H1 (cell line): Measurements from ENCODE around the gene ADA. TPM values are rescaled to one million over a fixed set of nuclear protein-coding genes. Genes with fewer than 3 reads are reported as not detected.

Source experiments
- CTCF ChIA-PET: fragments of 300-600 bp; sonication (Branson Sonifier 250); formaldehyde crosslinking; loops from one replicate; lab custom pipeline; 2021; ENCODE audit not compliant: partially characterized antibody; lab: Charles Lee
- POLR2A ChIA-PET: fragments of 300-600 bp; sonication (Branson Sonifier 250); formaldehyde crosslinking; loops from one replicate; lab custom pipeline; 2021; ENCODE audit warnings: inconsistent platforms; ENCODE audit not compliant: partially characterized antibody; lab: Charles Lee
- DNase-seq, 2 experiments: peaks; one replicate each; pipeline versions ENCODE4 v3.0.0 to v3.0.0-alpha.2; 2010 to 2022; ENCODE audit warnings: low spot score in 2 of 2, low read depth in 1 of 2, mixed read lengths in 1 of 2
- FAIRE-seq: peaks from 2 replicates; lab custom pipeline; 2011; peaks lifted over from hg19 to GRCh38; lab: Jason Lieb, UNC
- H2AFZ ChIP-seq: 2 replicates; pipeline ENCODE4 v1.8.1; 2012; ENCODE audit warnings: low read length, inconsistent platforms
- H2AK5ac ChIP-seq: 2 replicates; pipeline ENCODE4 v1.6.1; 2013; ENCODE audit warnings: low read depth, low read length
- H2BK120ac ChIP-seq: replicated peaks from 2 replicates; pipeline ENCODE3; 2013; ENCODE audit warnings: low read depth, low read length, inconsistent platforms
- H2BK12ac ChIP-seq: 2 replicates; pipeline ENCODE4 v1.6.1; 2013; ENCODE audit warnings: low read depth, low read length
- H2BK15ac ChIP-seq: 2 replicates; pipeline ENCODE4 v1.6.1; 2013; ENCODE audit warnings: low read length
- H2BK20ac ChIP-seq: 2 replicates; pipeline ENCODE4 v1.6.1; 2013; ENCODE audit warnings: low read length
- H2BK5ac ChIP-seq: 2 replicates; pipeline ENCODE4 v1.6.1; 2013; ENCODE audit warnings: low read depth, low read length
- H3K14ac ChIP-seq: 2 replicates; pipeline ENCODE4 v1.6.1; 2013; ENCODE audit warnings: inconsistent platforms; ENCODE audit not compliant: insufficient read length
- H3K18ac ChIP-seq: 2 replicates; pipeline ENCODE4 v1.6.1; 2013; ENCODE audit warnings: low read length; ENCODE audit errors: extremely low read depth
- H3K23ac ChIP-seq: 2 replicates; pipeline ENCODE4 v1.6.1; 2013; ENCODE audit warnings: inconsistent platforms; ENCODE audit not compliant: insufficient read length
- H3K23me2 ChIP-seq: 2 replicates; pipeline ENCODE4 v1.6.1; 2013; ENCODE audit warnings: low read depth, low read length
- H3K27ac ChIP-seq: 2 replicates; pipeline ENCODE4 v1.6.1; 2011; ENCODE audit warnings: low read depth, low read length, inconsistent platforms
- H3K27me3 ChIP-seq, 4 experiments: replicated peaks in 1 of 4; 1 replicate in 1 of 4; 2 replicates in 3 of 4; pipeline versions ENCODE4 v1.6.1 to v1.8.1; 2011 to 2013; ENCODE audit warnings: low read length in 3 of 4, mild to moderate bottlenecking in 3 of 4, inconsistent platforms in 2 of 4, mixed read lengths in 2 of 4, moderate library complexity in 1 of 4; ENCODE audit not compliant: control insufficient read depth in 3 of 4, insufficient read depth in 3 of 4; ENCODE audit errors: extremely low read depth in 1 of 4
- H3K36me3 ChIP-seq, 4 experiments: 2 replicates each; pipeline versions ENCODE4 v1.6.1 to v1.8.1; 2011 to 2013; ENCODE audit warnings: mild to moderate bottlenecking in 4 of 4, low read length in 3 of 4, moderate library complexity in 2 of 4, control low read depth in 1 of 4, inconsistent platforms in 1 of 4; ENCODE audit not compliant: insufficient read depth in 4 of 4, control insufficient read depth in 2 of 4
- H3K4ac ChIP-seq: replicated peaks from 2 replicates; pipeline ENCODE3; 2013; ENCODE audit warnings: low read length, low read depth, mixed read lengths, inconsistent platforms; ENCODE audit not compliant: insufficient read length
- H3K4me1 ChIP-seq, 4 experiments: replicated peaks in 1 of 4; 1 replicate in 1 of 4; 2 replicates in 3 of 4; pipeline versions ENCODE4 v1.6.1 to v1.8.1; 2011 to 2013; ENCODE audit warnings: low read length in 3 of 4, inconsistent platforms in 2 of 4, mixed read lengths in 1 of 4; ENCODE audit not compliant: insufficient read depth in 4 of 4, control insufficient read depth in 3 of 4
- H3K4me2 ChIP-seq, 2 experiments: 2 replicates each; pipeline versions ENCODE4 v1.6.1 to v1.8.1; 2011 to 2013; ENCODE audit warnings: low read depth in 2 of 2, low read length in 2 of 2, control low read depth in 1 of 2, inconsistent platforms in 1 of 2, mild to moderate bottlenecking in 1 of 2; ENCODE audit not compliant: insufficient read depth in 1 of 2
- H3K4me3 ChIP-seq, 4 experiments: fragments of 200-600, 300-600 bp in 1 of 4; sonication (generic), shearing (Covaris generic), sonication (Bioruptor Twin) in 1 of 4; 2 replicates each; pipeline versions ENCODE4 v1.5.1 to v1.8.1; 2011 to 2016; ENCODE audit warnings: low read length in 4 of 4, low read depth in 3 of 4, control low read depth in 2 of 4, inconsistent platforms in 2 of 4, mild to moderate bottlenecking in 2 of 4, mixed read lengths in 1 of 4, moderate library complexity in 1 of 4; ENCODE audit not compliant: insufficient read depth in 2 of 4; ENCODE audit errors: extremely low read depth in 1 of 4
- H3K56ac ChIP-seq: replicated peaks from 2 replicates; pipeline ENCODE3; 2013; ENCODE audit warnings: low read depth, mild to moderate bottlenecking, mixed read lengths, low read length, inconsistent platforms; ENCODE audit not compliant: insufficient read length
- H3K79me1 ChIP-seq: 2 replicates; pipeline ENCODE4 v1.6.1; 2013; ENCODE audit warnings: low read depth, low read length, control low read depth
- H3K79me2 ChIP-seq, 2 experiments: 2 replicates each; pipeline versions ENCODE4 v1.6.1 to v1.8.1; 2012 to 2013; ENCODE audit warnings: low read length in 2 of 2, mild to moderate bottlenecking in 2 of 2, inconsistent platforms in 1 of 2; ENCODE audit not compliant: insufficient read depth in 2 of 2, control insufficient read depth in 1 of 2
- H3K9ac ChIP-seq, 4 experiments: replicated peaks in 1 of 4; 1 replicate in 1 of 4; 2 replicates in 3 of 4; pipeline versions ENCODE4 v1.6.1 to v1.8.1; 2011 to 2013; ENCODE audit warnings: low read depth in 3 of 4, low read length in 3 of 4, control low read depth in 2 of 4, mild to moderate bottlenecking in 2 of 4, moderate library complexity in 2 of 4, inconsistent platforms in 1 of 4; ENCODE audit errors: extremely low read depth in 1 of 4
- H3K9me3 ChIP-seq, 2 experiments: 2 replicates each; pipeline versions ENCODE4 v1.6.1 to v1.8.1; 2012 to 2013; ENCODE audit warnings: mild to moderate bottlenecking in 2 of 2, moderate library complexity in 2 of 2, control low read depth in 1 of 2, inconsistent platforms in 1 of 2, low read depth in 1 of 2, low read length in 1 of 2, mixed read lengths in 1 of 2; ENCODE audit not compliant: insufficient read depth in 2 of 2
- H4K20me1 ChIP-seq, 2 experiments: replicated peaks in 1 of 2; 2 replicates each; pipeline versions ENCODE3 to v1.8.1; 2011 to 2013; ENCODE audit warnings: inconsistent platforms in 2 of 2, low read length in 2 of 2, mild to moderate bottlenecking in 1 of 2; ENCODE audit not compliant: insufficient read depth in 2 of 2, control insufficient read depth in 1 of 2
- H4K5ac ChIP-seq: 2 replicates; pipeline ENCODE4 v1.6.1; 2013; ENCODE audit warnings: low read length, low read depth, mixed read lengths, inconsistent platforms; ENCODE audit not compliant: insufficient read length
- H4K8ac ChIP-seq: 2 replicates; pipeline ENCODE4 v1.8.0; 2013; ENCODE audit warnings: mild to moderate bottlenecking, moderate library complexity, low read length, inconsistent platforms; ENCODE audit not compliant: insufficient read depth; ENCODE audit errors: extremely low read depth
- H4K91ac ChIP-seq: replicated peaks from 2 replicates; pipeline ENCODE3; 2013; ENCODE audit warnings: low read length, mixed read lengths, inconsistent platforms; ENCODE audit not compliant: insufficient read length
- ATF2 ChIP-seq: IDR thresholded peaks from 2 replicates; pipeline ENCODE4 v1.6.1; 2012; ENCODE audit warnings: low read length, inconsistent platforms
- BRCA1 ChIP-seq: IDR thresholded peaks from 2 replicates; pipeline ENCODE4 v1.6.1; 2012; ENCODE audit warnings: low read depth, low read length, improper control_type of control experiment
- CBX8 ChIP-seq: fragments of 300-800, 300-1000 bp; sonication (generic); IDR thresholded peaks from 2 replicates; pipeline ENCODE4 v1.7.1; 2016; ENCODE audit warnings: low read depth, low read length, borderline replicate concordance
- CREB1 ChIP-seq: IDR thresholded peaks from 2 replicates; pipeline ENCODE4 v1.6.1; 2012; ENCODE audit warnings: inconsistent platforms
- EZH2 ChIP-seq: fragments of 200-600 bp; sonication (generic); IDR thresholded peaks from 2 replicates; pipeline ENCODE4 v1.7.1; 2012; ENCODE audit warnings: low read depth, mild to moderate bottlenecking, moderate library complexity, low read length, inconsistent platforms; ENCODE audit not compliant: severe bottlenecking
- GTF2F1 ChIP-seq: IDR thresholded peaks from 2 replicates; pipeline ENCODE4 v1.6.1; 2012; ENCODE audit warnings: low read depth, low read length, improper control_type of control experiment, borderline replicate concordance
- NRF1 ChIP-seq: IDR thresholded peaks from 2 replicates; pipeline ENCODE4 v1.6.1; 2011; ENCODE audit warnings: mild to moderate bottlenecking, low read depth, low read length, improper control_type of control experiment
- RAD21 ChIP-seq, 2 experiments: IDR thresholded peaks in 1 of 2; conservative IDR thresholded peaks in 1 of 2; 2 replicates each; pipeline ENCODE4 v1.6.1; 2011; ENCODE audit warnings: low read depth in 2 of 2, low read length in 2 of 2, improper control_type of control experiment in 1 of 2, inconsistent platforms in 1 of 2, mild to moderate bottlenecking in 1 of 2, moderate library complexity in 1 of 2
- RFX5 ChIP-seq: IDR thresholded peaks from 2 replicates; pipeline ENCODE4 v1.6.1; 2011; ENCODE audit warnings: low read depth, low read length, improper control_type of control experiment, borderline replicate concordance
- SAP30 ChIP-seq: fragments of 300-600 bp; sonication (generic); IDR thresholded peaks from 2 replicates; pipeline ENCODE4 v1.7.1; 2012; ENCODE audit warnings: low read length, moderate library complexity, mild to moderate bottlenecking, inconsistent platforms; ENCODE audit not compliant: insufficient read depth, insufficient replicate concordance
- SP1 ChIP-seq: IDR thresholded peaks from 2 replicates; pipeline ENCODE4 v1.6.1; 2011; ENCODE audit warnings: low read depth, low read length
- WGBS, 2 experiments: shearing (Covaris generic) in 1 of 2; methylation state at CpG; one replicate each; pipeline versions ENCODE4 v1.1.6 to v1.1.7; 2013 to 2015; ENCODE audit warnings: low lambda C conversion rate in 2 of 2, mixed read lengths in 2 of 2, inconsistent platforms in 1 of 2, low coverage in 1 of 2, missing lambda C conversion rate in 1 of 2; ENCODE audit not compliant: insufficient replicate concordance in 2 of 2, insufficient coverage in 1 of 2, insufficient read length in 1 of 2; ENCODE audit errors: extremely low coverage in 1 of 2, missing lambda C conversion rate in 1 of 2; 5-methylcytosine and 5-hydroxymethylcytosine counted together
- polyA plus RNA-seq, 7 experiments: library from polyadenylated mRNA; depleted of rRNA in 3 of 7; stranded (reverse) in 5 of 7; unstranded in 2 of 7; fragments of >200 nt in 5 of 7; fragments of 200-250 nt in 2 of 7; gene quantifications; 1 replicate in 5 of 7; 2 replicates in 1 of 7; 4 replicates in 1 of 7; pipeline versions ENCODE4 v1.2.1 to v1.2.3, GENCODE V29; 2011 to 2013; ENCODE audit warnings: missing spikeins in 2 of 7, mixed read lengths in 2 of 7
- total RNA-seq: library from RNA; stranded (reverse); fragmentation: NEBNext Ultra II Directional; extraction: Animal tissue kit (Norgen Biotek cat#: 25700); gene quantifications from 2 replicates; pipeline ENCODE4 v1.2.1, GENCODE V29; 2021

Gene ADA
- total and polyA plus RNA-seq, 2 of the 8 experiments (the other 6 are each of a cell fraction or from before 2014, with no cell fraction given): 19.9 to 32.8 TPM

DNA sequence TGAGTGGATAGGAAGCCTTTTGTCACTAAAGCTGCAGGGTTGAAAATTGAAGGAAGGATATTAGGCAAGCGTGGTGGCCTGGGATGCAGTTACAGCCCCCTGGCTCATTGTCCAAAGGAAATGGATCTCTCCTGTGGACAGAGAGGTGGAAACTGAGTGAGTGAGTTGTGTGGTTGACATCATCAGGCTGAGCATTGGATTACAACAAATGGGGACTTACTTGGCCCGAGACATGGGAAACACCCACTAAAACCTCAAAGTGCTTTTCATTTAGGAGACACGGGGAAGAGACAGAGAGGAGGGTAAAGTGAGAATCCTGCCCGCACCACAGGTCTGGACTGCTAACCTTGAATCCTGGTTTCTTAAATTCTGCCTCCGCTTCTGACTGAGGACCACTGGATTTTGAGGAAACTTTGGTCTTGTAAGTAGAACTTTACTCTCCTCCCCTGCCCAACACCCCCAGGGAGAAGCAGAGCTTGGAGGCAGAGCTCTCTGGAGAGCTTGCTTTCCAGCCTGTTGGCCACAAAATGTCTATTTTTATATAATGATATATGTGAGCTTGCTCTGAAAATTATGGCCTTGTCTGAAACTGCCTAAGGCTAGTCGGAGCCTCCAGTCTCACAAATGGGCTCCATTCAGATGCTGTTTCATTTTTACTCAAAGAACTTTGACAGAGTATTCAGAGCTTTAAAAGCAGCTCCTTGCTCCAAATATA is 69.0 kb downstream of the ADA start, which contains the start of gene PKIG:
Gene PKIG (plus strand): TSS at position 269 of the 715 bp plus-strand sequence. CDS start 31,978 bp downstream, outside the sequence.
- Histone ChIP-seq H3K18ac (no peak within 1 kb of the TSS), H2AK5ac (no peak within 1 kb of the TSS), H3K9me3 (no peaks in the 10 kb centered on the region), H2BK120ac (no peak within 1 kb of the TSS), H2BK5ac (no peak within 1 kb of the TSS), H3K4me2 (no peak within 1 kb of the TSS; a peak in 1 of 4 replicates), H2BK12ac (no peak within 1 kb of the TSS), H2BK15ac (no peak within 1 kb of the TSS; the same call in 1 of the 2 replicates), H4K20me1 (peaks cover 0 to 1% of the 10 kb centered on the region in 2 experiments), H3K4me1 (peaks cover 7 to 17% (median 11%) of the 10 kb centered on the region in 4 experiments), H3K27me3 (no peaks in the 10 kb centered on the region), H4K5ac (no peak within 1 kb of the TSS), H3K79me2 (no peaks in the 10 kb centered on the region), H3K56ac (no peak within 1 kb of the TSS), H4K8ac (no peak within 1 kb of the TSS), H4K91ac (no peak within 1 kb of the TSS)
- CTCF ChIA-PET: interaction anchor here (0.8 to 3.0 kb wide), 7 partner anchors 9 to 364 kb away, joined by 3 to 11 read pairs (median 4); no protein-coding TSS in a partner anchor
- POLR2A ChIA-PET: no interaction called here
- no peak for TF ChIP-seq GTF2F1
- no peak for TF ChIP-seq RFX5
- no peak for TF ChIP-seq SP1
- TF ChIP-seq SAP30: no peak
- TF ChIP-seq ATF2: no peak
- TF ChIP-seq CBX8: no peak
- TF ChIP-seq RAD21 (IDR thresholded peaks at IDR 0.05 in 1 of 2, conservative IDR thresholded peaks at IDR 0.05 in 1 of 2; ENCODE audit: low read depth in 2 of 2, low read length in 2 of 2): no peak
- no peak for TF ChIP-seq CREB1
- TF ChIP-seq BRCA1: no peak
- TF ChIP-seq NRF1: no peak
- no peak for TF ChIP-seq EZH2
- TF ChIP-seq, all 59 proteins: peak for 0
- H2BK20ac ChIP-seq: no peak within 1 kb of the TSS
- no peak within 1 kb of the TSS for H3K23ac ChIP-seq
- no peak for FAIRE-seq
- peaks cover 2% of the 10 kb centered on the region; the same call in 1 of the 2 replicates for H3K79me1 ChIP-seq
- no peak for DNase-seq
- H3K4me3 ChIP-seq: no peak within 1 kb of the TSS
- H3K9ac ChIP-seq: no peak within 1 kb of the TSS
- no peak within 1 kb of the TSS for H2AFZ ChIP-seq
- no peaks in the 10 kb centered on the region for H3K23me2 ChIP-seq
- no peak within 1 kb of the TSS for H3K14ac ChIP-seq
- no peak within 1 kb of the TSS for H3K27ac ChIP-seq
- no peak within 1 kb of the TSS for H3K4ac ChIP-seq
- no peaks in the 10 kb centered on the region for H3K36me3 ChIP-seq
- whole genome bisulfite sequencing, 2 experiments: 84% methylated on average over 6 of the region's 6 CpGs; no CpG with 5 or more reads in 1 of the 2 experiments
